GM18870 (cell line): Measurements from ENCODE around the gene NOXA1.

Source experiments
- ATAC-seq: cut with Tn5 transposase; IDR thresholded peaks from one replicate; pipeline ENCODE4 v1.9.1; 2021; ENCODE audit warnings: moderate library complexity; ENCODE audit not compliant: unreplicated experiment

NOXA1 gene

GRCh38 chr9:137423514-137424291 lies 510 bp downstream of the NOXA1 start:
- ATAC-seq, result no peak

GRCh38 chr9:137426018-137426681 lies 3.0 kb downstream of the NOXA1 start:
- ATAC-seq, result no peak

GRCh38 chr9:137427454-137428310 lies 4.5 kb downstream of the NOXA1 start:
- no peak for ATAC-seq

- ATAC-seq, result no peak
These were observed 5.1 kb downstream of the NOXA1 start for GRCh38 chr9:137428311-137428630.

- ATAC-seq, result no peak
These were observed 5.8 kb downstream of the NOXA1 start for GRCh38 chr9:137428841-137429545.

GRCh38 chr9:137429546-137429890 lies 6.3 kb downstream of the NOXA1 start:
- ATAC-seq, result no peak

GRCh38 chr9:137429974-137430722 lies 7.0 kb downstream of the NOXA1 start:
- no peak for ATAC-seq

GRCh38 chr9:137430723-137431415 lies 7.7 kb downstream of the NOXA1 start:
- no peak for ATAC-seq

GRCh38 chr9:137431416-137431931 lies 8.3 kb downstream of the NOXA1 start:
- no peak for ATAC-seq

- ATAC-seq, result no peak
These were observed 9.6 kb downstream of the NOXA1 start for GRCh38 chr9:137432687-137433348.

- ATAC-seq, result no peak
These were observed 10.2 kb downstream of the NOXA1 start for GRCh38 chr9:137433349-137433915.

- no peak for ATAC-seq
These were observed 10.8 kb downstream of the NOXA1 start for GRCh38 chr9:137433916-137434431.

GRCh38 chr9:137434498-137435380 lies 11.5 kb downstream of the NOXA1 start:
- ATAC-seq, result no peak

- no peak for ATAC-seq
These were observed 12.2 kb downstream of the NOXA1 start for GRCh38 chr9:137435381-137435891.

- no peak for ATAC-seq
These were observed 13.0 kb downstream of the NOXA1 start for GRCh38 chr9:137435980-137436760.

- no peak for ATAC-seq
These were observed 13.8 kb downstream of the NOXA1 start for GRCh38 chr9:137436761-137437600.
